ENCODE measurements around the gene GRPEL1.

The GRPEL1 gene

GRCh38 chr4:7014815-7015214 is 53.0 kb downstream of the GRPEL1 start:
- no peak for TF ChIP-seq BACH2 (CRISPR knock-in tag; IDR thresholded peaks at IDR 0.05; ENCODE audit: borderline replicate concordance)
- no peak for TF ChIP-seq SNAI2 (CRISPR knock-in tag; IDR thresholded peaks at IDR 0.05)
- no peak for TF ChIP-seq ZFP3 (CRISPR knock-in tag; IDR thresholded peaks at IDR 0.05)
- no peak for TF ChIP-seq PPARA (CRISPR knock-in tag; IDR thresholded peaks at IDR 0.05; ENCODE audit: borderline replicate concordance)
- TF ChIP-seq RARB (CRISPR knock-in tag; IDR thresholded peaks at IDR 0.05), result no peak
- no peak for TF ChIP-seq ZNF565 (CRISPR knock-in tag; conservative IDR thresholded peaks at IDR 0.05; ENCODE audit: low read depth)
- TF ChIP-seq ESRRG (CRISPR knock-in tag; IDR thresholded peaks at IDR 0.05), result no peak
- TF ChIP-seq ARNTL (CRISPR knock-in tag; IDR thresholded peaks at IDR 0.05; ENCODE audit: borderline replicate concordance, low read depth), result no peak
- TF ChIP-seq TCF4 (CRISPR knock-in tag; IDR thresholded peaks at IDR 0.05; ENCODE audit: borderline replicate concordance), result no peak
- TF ChIP-seq ZFP30 (CRISPR knock-in tag; IDR thresholded peaks at IDR 0.05), result no peak
- no peak for TF ChIP-seq CSRNP3 (CRISPR knock-in tag; IDR thresholded peaks at IDR 0.05)
- no peak for TF ChIP-seq POU6F1 (CRISPR knock-in tag; IDR thresholded peaks at IDR 0.05; ENCODE audit: borderline replicate concordance, low read depth)
- no peak for TF ChIP-seq TSHZ2 (CRISPR knock-in tag; IDR thresholded peaks at IDR 0.05)
- no peak for TF ChIP-seq ZNF70 (CRISPR knock-in tag; IDR thresholded peaks at IDR 0.05)
- no peak for TF ChIP-seq GLIS3 (CRISPR knock-in tag; IDR thresholded peaks at IDR 0.05)
- TF ChIP-seq ZC3H10 (CRISPR knock-in tag; IDR thresholded peaks at IDR 0.05), result no peak
- TF ChIP-seq OSR1 (CRISPR knock-in tag; IDR thresholded peaks at IDR 0.05), result no peak
- TF ChIP-seq CSDC2 (CRISPR knock-in tag; IDR thresholded peaks at IDR 0.05), result no peak

GRCh38 chr4:7013175-7013574 is 54.7 kb downstream of the GRPEL1 start:
- ATAC-seq, result no peak
- TF ChIP-seq ESRRG (CRISPR knock-in tag; IDR thresholded peaks at IDR 0.05), result no peak
- TF ChIP-seq SNAI2 (CRISPR knock-in tag; IDR thresholded peaks at IDR 0.05), result no peak
- no peak for TF ChIP-seq OSR1 (CRISPR knock-in tag; IDR thresholded peaks at IDR 0.05)
- TF ChIP-seq ZFP30 (CRISPR knock-in tag; IDR thresholded peaks at IDR 0.05), result no peak
- TF ChIP-seq TSHZ2 (CRISPR knock-in tag; IDR thresholded peaks at IDR 0.05), result no peak
- no peak for TF ChIP-seq TCF4 (CRISPR knock-in tag; IDR thresholded peaks at IDR 0.05; ENCODE audit: borderline replicate concordance)
- TF ChIP-seq CREB5 (CRISPR knock-in tag; IDR thresholded peaks at IDR 0.05; ENCODE audit: low read depth), result no peak
- TF ChIP-seq CSRNP3 (CRISPR knock-in tag; IDR thresholded peaks at IDR 0.05), result no peak
- TF ChIP-seq PPARA (CRISPR knock-in tag; IDR thresholded peaks at IDR 0.05; ENCODE audit: borderline replicate concordance), result no peak
- TF ChIP-seq BACH2 (CRISPR knock-in tag; IDR thresholded peaks at IDR 0.05; ENCODE audit: borderline replicate concordance), result no peak
- TF ChIP-seq ZC3H10 (CRISPR knock-in tag; IDR thresholded peaks at IDR 0.05), result no peak
- no peak for TF ChIP-seq RARB (CRISPR knock-in tag; IDR thresholded peaks at IDR 0.05)
- no peak for TF ChIP-seq ARNTL (CRISPR knock-in tag; IDR thresholded peaks at IDR 0.05; ENCODE audit: borderline replicate concordance, low read depth)
- no peak for TF ChIP-seq ISL1 (CRISPR knock-in tag; IDR thresholded peaks at IDR 0.05)
- no peak for TF ChIP-seq CSDC2 (CRISPR knock-in tag; IDR thresholded peaks at IDR 0.05)
- TF ChIP-seq ZFP3 (CRISPR knock-in tag; IDR thresholded peaks at IDR 0.05), result no peak

More at GRCh38 chr4:7014815-7015214, 53.0 kb downstream of the GRPEL1 start:
- ATAC-seq, result no peak

Measured in SK-N-SH treated with all-trans-retinoic acid at 6 μM for 48 hours (cell line).